Kidney epithelial cell (primary cell): Measurements from ENCODE around the gene CTSW. TPM values are rescaled to one million over a fixed set of nuclear protein-coding genes. Genes with fewer than 3 reads are reported as not detected.

Source experiments
- DNase-seq: peaks from one replicate; pipeline ENCODE4 v3.0.0-alpha.2; 2010; ENCODE audit warnings: low read depth
- H3K27me3 ChIP-seq: 2 replicates; pipeline ENCODE4 v1.6.0; 2011; ENCODE audit warnings: low read length; ENCODE audit not compliant: control insufficient read depth, insufficient read depth
- H3K36me3 ChIP-seq: 2 replicates; pipeline ENCODE4 v1.5.1; 2011; ENCODE audit warnings: low read length; ENCODE audit not compliant: control insufficient read depth, insufficient read depth
- H3K4me3 ChIP-seq: 2 replicates; pipeline ENCODE4 v1.5.1; 2011; ENCODE audit warnings: low read depth, mild to moderate bottlenecking, control low read depth, low read length
- CTCF ChIP-seq: IDR thresholded peaks from 2 replicates; pipeline ENCODE4 v1.5.1; 2011; ENCODE audit warnings: mild to moderate bottlenecking, moderate library complexity, low read length, control low read depth, inconsistent platforms; ENCODE audit not compliant: insufficient read depth, poor library complexity, severe bottlenecking
- total RNA-seq: library from RNA; depleted of rRNA; stranded (reverse); fragments of >200 nt; gene quantifications from 2 replicates; pipeline ENCODE4 v1.2.3, GENCODE V29; 2015

CTSW gene
- total RNA-seq, 1 donor from 2014 or later = not detected

DNA sequence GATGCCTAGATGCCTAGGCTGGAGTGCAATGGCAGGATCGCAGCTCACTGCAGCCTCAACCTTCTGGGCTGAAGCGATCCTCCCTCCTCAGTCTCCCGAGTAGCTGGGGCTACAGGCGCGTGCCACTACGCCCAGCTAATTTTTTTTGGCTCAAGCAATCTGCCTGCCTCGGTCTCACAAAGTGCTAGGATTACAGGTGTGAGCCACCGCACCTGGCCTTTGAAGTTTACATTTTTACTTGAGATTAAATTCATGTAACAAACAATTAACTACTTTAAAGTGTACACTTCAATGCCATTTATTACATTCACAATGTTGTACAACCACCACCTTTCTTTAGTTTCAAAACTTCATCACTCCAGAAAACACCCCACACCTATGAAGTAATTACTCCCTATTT is 24.1 kb downstream of the CTSW start:
- H3K36me3 ChIP-seq = no peaks in the 10 kb centered on the region
- TF ChIP-seq CTCF = no peak
- H3K4me3 ChIP-seq = no peak overlapping the region
- no peak for DNase-seq
- no peaks in the 10 kb centered on the region for H3K27me3 ChIP-seq

- Histone ChIP-seq H3K36me3 (no peaks in the 10 kb centered on the region), H3K4me3 (no peak overlapping the region), H3K27me3 (no peaks in the 10 kb centered on the region)
- TF ChIP-seq CTCF = no peak
- no peak for DNase-seq
Measured at GRCh38 chr11:65906602-65907001, 27.0 kb downstream of the CTSW start.

DNA sequence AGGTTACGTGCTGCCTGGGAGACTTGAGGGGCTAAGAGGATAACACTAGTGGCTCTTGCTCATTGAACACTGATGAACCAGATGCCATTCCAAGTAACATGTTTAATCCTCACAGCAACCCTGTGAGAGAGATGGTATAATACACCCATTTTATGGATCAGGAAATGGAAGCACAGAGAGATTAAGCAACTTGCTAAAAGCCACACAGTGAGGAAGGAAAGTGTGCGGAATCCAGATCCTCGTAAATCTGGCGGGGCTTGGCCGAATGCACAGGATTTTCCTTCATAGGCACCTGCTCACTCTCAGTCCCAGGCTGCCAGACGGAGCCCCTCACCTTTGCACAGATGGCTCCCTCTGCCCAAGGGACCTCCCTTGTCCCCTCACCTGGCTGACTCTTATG is 28.2 kb downstream of the CTSW start:
- no peak for TF ChIP-seq CTCF
- Histone ChIP-seq H3K4me3 (no peak overlapping the region), H3K27me3 (no peaks in the 10 kb centered on the region), H3K36me3 (no peaks in the 10 kb centered on the region)
- no peak for DNase-seq

- no peak for DNase-seq
- peak; percentile 38 for TF ChIP-seq CTCF
- H3K27me3 ChIP-seq = no peaks in the 10 kb centered on the region
Measured at GRCh38 chr11:65911682-65912568, 32.3 kb downstream of the CTSW start.

DNA sequence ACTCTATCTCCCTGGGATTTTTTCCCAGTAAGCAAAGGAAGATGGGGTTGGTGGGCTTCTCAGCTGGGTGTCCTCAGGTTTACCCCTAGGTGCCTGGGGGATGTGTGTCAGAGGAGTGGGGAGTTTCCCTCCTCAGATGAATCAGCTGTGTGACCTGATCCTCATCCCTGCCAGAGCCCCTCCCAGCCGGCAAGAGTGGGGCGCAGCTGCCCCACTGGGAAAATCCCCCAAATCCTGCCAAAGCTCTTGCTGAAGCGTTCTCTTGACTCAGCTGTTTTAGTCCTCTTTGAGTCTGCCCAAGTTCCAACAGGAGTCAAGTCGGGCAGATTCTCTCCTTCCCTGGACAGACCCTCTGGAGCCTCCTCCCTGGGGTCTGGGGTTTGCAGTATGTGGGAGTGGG is 33.2 kb downstream of the CTSW start:
- DNase-seq = no peak
- Histone ChIP-seq H3K4me3 (no peak overlapping the region), H3K36me3 (no peaks in the 10 kb centered on the region), H3K27me3 (no peaks in the 10 kb centered on the region)
- no peak for TF ChIP-seq CTCF

More at GRCh38 chr11:65911682-65912568, 32.3 kb downstream of the CTSW start:
- Histone ChIP-seq H3K4me3 (no peak overlapping the region), H3K36me3 (no peaks in the 10 kb centered on the region)

DNA sequence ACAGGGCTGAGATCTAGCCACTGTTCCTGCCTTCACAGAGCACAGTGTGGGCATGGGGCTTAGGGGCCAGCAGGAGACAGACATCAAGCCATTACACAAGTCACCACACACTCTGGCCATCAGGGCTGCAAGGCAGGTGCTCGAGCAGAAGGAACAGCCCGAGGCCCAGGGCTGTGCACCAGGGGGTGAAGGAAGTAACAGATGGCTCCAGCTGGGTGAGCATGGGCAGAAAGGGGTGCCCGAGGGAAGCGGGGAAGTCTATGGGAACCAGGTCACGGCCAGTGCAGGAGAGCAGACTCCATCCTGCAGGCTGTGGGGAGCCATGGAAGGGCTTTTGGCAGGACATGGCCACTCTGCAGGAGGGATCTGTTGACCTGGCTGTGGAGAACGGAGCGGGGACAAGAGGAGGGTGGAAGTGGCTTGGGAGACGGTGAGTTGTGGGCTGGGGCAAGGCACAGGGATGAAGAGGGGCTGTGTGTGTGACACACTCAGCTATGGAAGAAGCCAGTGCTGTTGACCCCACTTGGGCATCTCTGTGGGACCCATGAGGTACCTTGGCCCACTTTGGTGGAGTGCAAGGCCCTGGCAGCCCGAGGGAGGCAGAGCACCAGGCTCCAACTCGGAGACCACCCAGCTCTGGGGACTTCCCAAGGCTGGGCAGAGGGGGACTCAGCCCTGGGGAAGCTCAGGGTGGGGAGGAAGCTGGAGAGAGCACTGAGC is 35.6 kb downstream of the CTSW start:
- H3K4me3 ChIP-seq = no peak overlapping the region
- no peaks in the 10 kb centered on the region for H3K27me3 ChIP-seq
- no peak for DNase-seq
- H3K36me3 ChIP-seq = no peaks in the 10 kb centered on the region
- no peak for TF ChIP-seq CTCF
